ENCODE measurements around the gene NOL4L. TPM values are rescaled to one million over a fixed set of nuclear protein-coding genes. Genes with fewer than 3 reads are reported as not detected.

Gene NOL4L
- total and polyA plus RNA-seq, 7 donors: 0.61 to 2.7 (median 1.3) TPM

DNA sequence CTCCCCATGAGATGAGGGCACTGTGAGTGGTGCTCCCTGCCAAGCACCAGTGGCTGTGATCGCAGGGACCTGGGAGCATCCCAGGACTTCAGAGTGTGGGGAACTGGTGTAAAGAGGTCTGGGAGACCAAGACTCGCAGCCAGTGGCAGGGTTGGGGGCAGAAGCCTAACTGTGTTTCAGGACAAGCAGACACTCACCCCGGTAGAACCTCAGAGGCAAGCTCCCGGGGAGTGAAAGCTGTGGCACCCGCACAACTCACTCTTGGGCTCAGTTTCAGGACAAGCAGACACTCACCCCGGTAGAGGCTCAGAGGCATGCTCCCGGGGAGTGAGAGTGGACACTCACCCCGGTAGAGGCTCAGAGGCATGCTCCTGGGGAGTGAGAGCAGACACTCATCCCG is 114.2 kb downstream of the NOL4L start:
- 74 to 77% (median 76%) methylated on average over 9 of the region's 9 CpGs for WGBS, 3 donors
- Histone ChIP-seq H3K4me1 (peaks cover 5% of the 10 kb centered on the region), H3K27ac (peak overlapping the region; percentile 6), H3K36me3 (ENCODE audit: insufficient read depth in 1 of 2, low read depth in 1 of 2) (no peaks in the 10 kb centered on the region), H3K9me3 (no peaks in the 10 kb centered on the region), H3K4me3 (no peak overlapping the region), H3K27me3 (ENCODE audit: insufficient read depth in 3 of 3, low read length in 2 of 3) (peaks cover 0 to 10% (median 2%) of the 10 kb centered on the region in 3 donors)
- intact Hi-C loops (cut with DNase I): no loop called here
- TF ChIP-seq, protein P1, sequence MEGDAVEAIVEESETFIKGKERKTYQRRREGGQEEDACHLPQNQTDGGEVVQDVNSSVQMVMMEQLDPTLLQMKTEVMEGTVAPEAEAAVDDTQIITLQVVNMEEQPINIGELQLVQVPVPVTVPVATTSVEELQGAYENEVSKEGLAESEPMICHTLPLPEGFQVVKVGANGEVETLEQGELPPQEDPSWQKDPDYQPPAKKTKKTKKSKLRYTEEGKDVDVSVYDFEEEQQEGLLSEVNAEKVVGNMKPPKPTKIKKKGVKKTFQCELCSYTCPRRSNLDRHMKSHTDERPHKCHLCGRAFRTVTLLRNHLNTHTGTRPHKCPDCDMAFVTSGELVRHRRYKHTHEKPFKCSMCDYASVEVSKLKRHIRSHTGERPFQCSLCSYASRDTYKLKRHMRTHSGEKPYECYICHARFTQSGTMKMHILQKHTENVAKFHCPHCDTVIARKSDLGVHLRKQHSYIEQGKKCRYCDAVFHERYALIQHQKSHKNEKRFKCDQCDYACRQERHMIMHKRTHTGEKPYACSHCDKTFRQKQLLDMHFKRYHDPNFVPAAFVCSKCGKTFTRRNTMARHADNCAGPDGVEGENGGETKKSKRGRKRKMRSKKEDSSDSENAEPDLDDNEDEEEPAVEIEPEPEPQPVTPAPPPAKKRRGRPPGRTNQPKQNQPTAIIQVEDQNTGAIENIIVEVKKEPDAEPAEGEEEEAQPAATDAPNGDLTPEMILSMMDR (IDR thresholded peaks at IDR 0.05): no peak
- ATAC-seq: no peak
- peak in 1 of 2 donors; percentile 4 for DNase-seq

- no peaks in the 10 kb centered on the region for H3K36me3 ChIP-seq (ENCODE audit: insufficient read depth in 1 of 2, low read depth in 1 of 2)
- peak overlapping the region; percentile 70 for H3K27ac ChIP-seq
- H3K4me3 ChIP-seq: no peak overlapping the region
- peak; percentile 22 to 62 (median 46) for ATAC-seq
- DNase-seq: peak; percentile 69 to 74
- H3K4me1 ChIP-seq: peaks cover 2% of the 10 kb centered on the region
- H3K9me3 ChIP-seq: no peaks in the 10 kb centered on the region
- intact Hi-C loops (cut with DNase I): no loop called here
- TF ChIP-seq, protein P1 (IDR thresholded peaks at IDR 0.05): peak; percentile 46
- 69 to 75% (median 75%) methylated on average over 27 of the region's 27 CpGs for WGBS, 3 donors
- peaks cover 0 to 10% (median 0%) of the 10 kb centered on the region in 3 donors for H3K27me3 ChIP-seq (ENCODE audit: insufficient read depth in 3 of 3, low read length in 2 of 3)
Measured at GRCh38 chr20:32470025-32470861, 114.9 kb downstream of the NOL4L start.

- TF ChIP-seq, protein P1 (IDR thresholded peaks at IDR 0.05): no peak
- 77 to 85% (median 84%) methylated on average over 7 of the region's 7 CpGs for WGBS, 3 donors
- intact Hi-C loops (cut with DNase I): no loop called here
- no peaks in the 10 kb centered on the region for H3K9me3 ChIP-seq
- peaks cover 0 to under 1% (median 0%) of the 10 kb centered on the region in 3 donors for H3K27me3 ChIP-seq (ENCODE audit: insufficient read depth in 3 of 3, low read length in 2 of 3)
- ATAC-seq (no peak), DNase-seq (no peak)
- H3K4me3 ChIP-seq: no peak overlapping the region
- H3K36me3 ChIP-seq (ENCODE audit: insufficient read depth in 1 of 2, low read depth in 1 of 2): no peaks in the 10 kb centered on the region
- H3K4me1 ChIP-seq: no peaks in the 10 kb centered on the region
- H3K27ac ChIP-seq: no peak overlapping the region
Measured at GRCh38 chr20:32468860-32469259, 116.3 kb downstream of the NOL4L start.

DNA sequence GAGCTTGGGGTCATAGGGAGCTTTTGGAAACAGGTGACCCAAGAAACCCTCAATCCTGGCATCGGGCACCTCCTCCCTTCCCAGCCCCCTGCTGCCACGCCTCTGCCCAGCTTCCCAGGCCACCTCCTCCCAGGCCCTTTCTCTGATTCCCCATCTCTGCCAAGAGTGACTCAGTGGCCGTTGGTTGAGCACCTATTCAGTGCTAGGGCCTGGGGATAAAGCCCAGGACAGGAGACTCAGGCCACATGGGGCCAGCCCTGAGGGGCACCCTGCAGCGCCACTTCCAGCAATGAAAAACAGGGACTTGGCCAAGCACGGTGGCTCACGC is 116.9 kb downstream of the NOL4L start:
- DNase-seq: no peak
- Histone ChIP-seq H3K4me3 (no peak overlapping the region), H3K36me3 (ENCODE audit: insufficient read depth in 1 of 2, low read depth in 1 of 2) (no peaks in the 10 kb centered on the region), H3K9me3 (no peaks in the 10 kb centered on the region), H3K4me1 (no peaks in the 10 kb centered on the region), H3K27ac (no peak overlapping the region), H3K27me3 (ENCODE audit: insufficient read depth in 3 of 3, low read length in 2 of 3) (no peaks in the 10 kb centered on the region)
- ATAC-seq: no peak
- intact Hi-C loops (cut with DNase I): no loop called here
- TF ChIP-seq, protein P1 (IDR thresholded peaks at IDR 0.05): no peak
- 89 to 93% (median 91%) methylated on average over 6 of the region's 6 CpGs for WGBS, 3 donors
